Liver (tissue), 3 donors: Measurements from ENCODE around the gene ETV4.

Source experiments
- ATF3 ChIP-seq: IDR thresholded peaks from 2 replicates; pipeline ENCODE4 v1.6.1; 2016; ENCODE audit warnings: antibody characterized with exemption
- CTCF ChIP-seq: fragments of 150-350 bp; IDR thresholded peaks from 2 replicates; pipeline ENCODE4 v1.5.1; 2017; ENCODE audit warnings: improper control_type of control experiment, low read depth, low read length; ENCODE audit not compliant: missing input control
- EGR1 ChIP-seq, 2 donors: IDR thresholded peaks; 2 replicates each; pipeline ENCODE4 v1.6.1; 2016 to 2018; ENCODE audit warnings: antibody characterized with exemption in 2 of 2, low read depth in 2 of 2
- FOXA1 ChIP-seq: IDR thresholded peaks from 2 replicates; pipeline ENCODE4 v1.6.1; 2016; ENCODE audit warnings: antibody characterized with exemption
- JUND ChIP-seq, 2 donors: IDR thresholded peaks; 2 replicates each; pipeline ENCODE4 v1.6.1; 2016; ENCODE audit warnings: antibody characterized with exemption in 2 of 2
- RAD21 ChIP-seq, 2 donors: IDR thresholded peaks; 2 replicates each; pipeline ENCODE4 v1.6.1; 2016; ENCODE audit warnings: antibody characterized with exemption in 2 of 2, mild to moderate bottlenecking in 2 of 2
- REST ChIP-seq: IDR thresholded peaks from 2 replicates; pipeline ENCODE4 v1.6.1; 2016; ENCODE audit warnings: antibody characterized with exemption, mild to moderate bottlenecking
- RXRA ChIP-seq, 2 donors: IDR thresholded peaks; 2 replicates each; pipeline ENCODE4 v1.6.1; 2017 to 2018; ENCODE audit warnings: antibody characterized with exemption in 2 of 2, mild to moderate bottlenecking in 1 of 2
- SP1 ChIP-seq: IDR thresholded peaks from 2 replicates; pipeline ENCODE4 v1.6.1; 2018; ENCODE audit warnings: antibody characterized with exemption, mild to moderate bottlenecking
- TAF1 ChIP-seq: conservative IDR thresholded peaks from 2 replicates; pipeline ENCODE4 v1.6.1; 2016; ENCODE audit warnings: antibody characterized with exemption, mild to moderate bottlenecking
- YY1 ChIP-seq: IDR thresholded peaks from 2 replicates; pipeline ENCODE4 v1.6.1; 2016; ENCODE audit warnings: antibody characterized with exemption, mild to moderate bottlenecking
- TF ChIP-seq, protein P1 (sequence below): IDR thresholded peaks from 2 replicates; pipeline ENCODE4 v1.6.1; 2016; ENCODE audit warnings: antibody characterized with exemption
- donor health status: healthy.
- donor health status: healthy.

DNA sequence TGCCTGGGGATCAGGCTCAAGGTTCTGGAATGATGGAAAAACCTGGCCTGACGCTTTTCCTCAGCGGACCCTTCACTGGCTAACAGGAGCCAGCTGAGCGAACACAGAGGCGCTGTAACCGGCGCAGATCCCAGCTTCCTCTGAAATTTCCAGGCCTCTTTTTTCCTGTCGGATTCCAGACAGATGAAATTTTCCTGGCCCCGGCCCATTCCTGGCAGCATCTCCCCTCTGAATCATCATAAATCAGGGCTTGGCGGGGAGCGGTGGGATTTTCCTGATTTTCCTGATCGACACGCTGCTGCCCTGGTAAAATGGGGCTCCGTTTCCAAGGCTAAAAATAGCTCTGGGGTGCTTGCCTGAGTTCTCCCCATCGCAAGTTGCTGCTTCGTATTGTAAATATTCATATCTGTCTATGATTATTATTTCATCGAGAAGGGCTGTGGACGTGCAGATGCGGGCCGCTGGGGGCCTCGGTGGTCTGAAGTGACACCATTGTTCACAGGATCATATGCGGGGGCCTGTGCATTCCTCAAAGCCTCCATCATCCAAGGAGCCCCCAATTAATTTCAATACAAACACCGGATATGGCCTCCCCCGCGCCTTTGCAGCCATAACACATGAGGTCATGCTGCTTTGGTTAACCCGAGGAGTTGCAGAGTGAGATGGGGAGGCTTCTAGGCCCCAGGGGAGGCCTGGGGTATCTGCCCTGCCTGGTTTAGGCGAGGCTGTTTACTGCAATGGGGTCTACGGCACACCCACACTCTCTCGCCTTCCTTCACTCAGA is 45.8 kb upstream of the ETV4 start:
- TF ChIP-seq YY1 (no peak), CTCF (no peak), TAF1 (no peak), FOXA1 (no peak), SP1 (no peak), RXRA (IDR thresholded peaks at IDR 0.05) (no peak), REST (peak; percentile 96), RAD21 (IDR thresholded peaks at IDR 0.05) (no peak), JUND (IDR thresholded peaks at IDR 0.05) (no peak), EGR1 (IDR thresholded peaks at IDR 0.05; ENCODE audit: low read depth in 2 of 2) (no peak), ATF3 (no peak)
- TF ChIP-seq, protein P1, sequence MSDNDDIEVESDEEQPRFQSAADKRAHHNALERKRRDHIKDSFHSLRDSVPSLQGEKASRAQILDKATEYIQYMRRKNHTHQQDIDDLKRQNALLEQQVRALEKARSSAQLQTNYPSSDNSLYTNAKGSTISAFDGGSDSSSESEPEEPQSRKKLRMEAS, result no peak
